Pancreas (tissue), 10 donors: Measurements from ENCODE around the gene TLE1. TPM values are rescaled to one million over a fixed set of nuclear protein-coding genes. Genes with fewer than 3 reads are reported as not detected.
"Not testable (repeated sequence)": the region's sequence is repeated elsewhere in the genome, so short reads cannot be mapped to it uniquely, and the experiment has no call there.

ENCODE experiments used
- ATAC-seq, 4 donors: fragments of 200-7000 bp; cut with Tn5 transposase; one replicate each; pipeline versions ENCODE4 v1.8.0 to v1.9.1; 2020; ENCODE audit warnings: mild to moderate bottlenecking in 4 of 4, moderate library complexity in 4 of 4
- DNase-seq, 6 donors: peaks; one replicate each; pipeline ENCODE4 v3.0.0-alpha.2; 2020
- FAIRE-seq: peaks from 2 replicates; lab custom pipeline; 2012; peaks lifted over from hg19 to GRCh38; lab: Jason Lieb, UNC
- H3K27ac ChIP-seq, 4 donors: fragments of 200-600 bp; sonication (generic); 1 replicate in 3 of 4; 2 replicates in 1 of 4; pipeline versions ENCODE4 v1.5.0 to v1.8.0; 2020
- H3K27me3 ChIP-seq, 4 donors: fragments of 200-600 bp; one replicate each; pipeline ENCODE4 v1.8.0; 2021
- H3K36me3 ChIP-seq, 3 donors: fragments of 200-600 bp; sonication (generic) in 1 of 3; one replicate each; pipeline versions ENCODE4 v1.5.0 to v1.8.0; 2020 to 2021
- H3K4me1 ChIP-seq, 3 donors: fragments of 200-600 bp; one replicate each; pipeline ENCODE4 v1.8.0; 2021
- H3K4me3 ChIP-seq, 4 donors: fragments of 200-600 bp; sonication (generic) in 2 of 4; one replicate each; pipeline versions ENCODE4 v1.5.0 to v1.8.0; 2020 to 2021
- H3K9me3 ChIP-seq, 4 donors: fragments of 200-600 bp; one replicate each; pipeline ENCODE4 v1.8.0; 2021
- WGBS, 2 donors: extraction: QIAGEN DNeasy Blood & Tissue Kit; methylation state at CpG; one replicate each; pipeline ENCODE4 v1.1.7; 2013; 5-methylcytosine and 5-hydroxymethylcytosine counted together
- intact Hi-C, 3 donors: fragments of 100-400 bp; cut with DNase I; formaldehyde crosslinking; loops; one replicate each; pipeline versions ENCODE4 v1.11.1 to v1.14.2; 2022
- polyA plus RNA-seq, 2 donors: library from polyadenylated mRNA; stranded (reverse); fragments of 200-250 nt; gene quantifications; one replicate each; pipeline ENCODE4 v1.2.3, GENCODE V29; 2013
- total RNA-seq, 6 donors: library from RNA; stranded (reverse); fragmentation: NEBNext Ultra II Directional in 4 of 6; extraction: Animal tissue kit (Norgen Biotek cat#: 25700) in 4 of 6; gene quantifications; one replicate each; pipeline versions ENCODE4 v1.2.1 to v1.2.4, GENCODE V29; 2021 to 2023
- TF ChIP-seq, protein P1 (sequence below), 4 donors: fragments of 200-600 bp; sonication (generic) in 3 of 4; IDR thresholded peaks; one replicate each; pipeline versions ENCODE4 v1.5.0 to v1.8.0; 2021; ENCODE audit warnings: antibody characterized with exemption in 4 of 4
- donor health status: healthy with polysubstance abuse.
- donor health status: DM: no; HTN: no; CAD: no; lungs with moderate emphysema.
- donor health status: DM: no; HTN: no; CAD: no.
- donor health status: control.
- donor health status: control.
- donor health status: Bipolar disorder and iron deficiency.
- donor health status: DM: yes; HTN: yes; CAD: no.
- donor health status: DM: no; HTN: no; CAD: no.
- donor health status: DM: no; HTN: no; CAD: no.
- donor health status: DM: yes; HTN: yes; CAD: no.

The TLE1 gene
- total RNA-seq (10 to 100 TPM; 15.1 to 38.9 (median 26.2) TPM), polyA plus RNA-seq (10 to 100 TPM; 27.5 to 35.5 TPM)

GRCh38 chr9:81689343-81690175, at the start of gene TLE1:
Gene TLE1, minus strand, starts transcription at chr9:81689547. Its CDS starts 1,307 bp downstream, at chr9:81688240.
- H3K9me3 ChIP-seq, result no peaks in the 10 kb centered on the region
- peak within 1 kb of the TSS; percentile 78 to 91 (median 84) for H3K27ac ChIP-seq
- H3K36me3 ChIP-seq, result no peaks in the 10 kb centered on the region
- TF ChIP-seq, protein P1, sequence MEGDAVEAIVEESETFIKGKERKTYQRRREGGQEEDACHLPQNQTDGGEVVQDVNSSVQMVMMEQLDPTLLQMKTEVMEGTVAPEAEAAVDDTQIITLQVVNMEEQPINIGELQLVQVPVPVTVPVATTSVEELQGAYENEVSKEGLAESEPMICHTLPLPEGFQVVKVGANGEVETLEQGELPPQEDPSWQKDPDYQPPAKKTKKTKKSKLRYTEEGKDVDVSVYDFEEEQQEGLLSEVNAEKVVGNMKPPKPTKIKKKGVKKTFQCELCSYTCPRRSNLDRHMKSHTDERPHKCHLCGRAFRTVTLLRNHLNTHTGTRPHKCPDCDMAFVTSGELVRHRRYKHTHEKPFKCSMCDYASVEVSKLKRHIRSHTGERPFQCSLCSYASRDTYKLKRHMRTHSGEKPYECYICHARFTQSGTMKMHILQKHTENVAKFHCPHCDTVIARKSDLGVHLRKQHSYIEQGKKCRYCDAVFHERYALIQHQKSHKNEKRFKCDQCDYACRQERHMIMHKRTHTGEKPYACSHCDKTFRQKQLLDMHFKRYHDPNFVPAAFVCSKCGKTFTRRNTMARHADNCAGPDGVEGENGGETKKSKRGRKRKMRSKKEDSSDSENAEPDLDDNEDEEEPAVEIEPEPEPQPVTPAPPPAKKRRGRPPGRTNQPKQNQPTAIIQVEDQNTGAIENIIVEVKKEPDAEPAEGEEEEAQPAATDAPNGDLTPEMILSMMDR (IDR thresholded peaks at IDR 0.05), result no peak
- 0 to 1% methylated on average over 47 to 90 of the region's 95 CpGs for WGBS, 2 donors
- DNase-seq (peak; percentile 100), FAIRE-seq (peak; percentile 94), ATAC-seq (peak; percentile 83 to 91 (median 86))
- peak within 1 kb of the TSS; percentile 62 to 88 (median 82) for H3K4me3 ChIP-seq
- intact Hi-C loops, result loop anchor here in 1 of 3 donors (10.0 kb wide), 1 partner anchor 165 kb away; no protein-coding TSS in a partner anchor
- H3K27me3 ChIP-seq, result no peaks in the 10 kb centered on the region
- peaks cover 13 to 26% (median 19%) of the 10 kb centered on the region in 3 donors for H3K4me1 ChIP-seq

- Histone ChIP-seq H3K4me3 (no peak overlapping the region), H3K27me3 (no peaks in the 10 kb centered on the region), H3K9me3 (no peaks in the 10 kb centered on the region), H3K36me3 (no peaks in the 10 kb centered on the region), H3K27ac (peak overlapping the region; percentile 31 to 80 (median 58)), H3K4me1 (peaks cover 0 to 8% (median 3%) of the 10 kb centered on the region in 3 donors)
- WGBS, 2 donors, result 33 to 36% methylated on average over 6 of the region's 6 CpGs
- DNase-seq, result peak in 3 of 6 donors; percentile 41 to 70 (median 52)
- TF ChIP-seq, protein P1 (IDR thresholded peaks at IDR 0.05), result no peak
- FAIRE-seq, result no peak
- peak; percentile 95 to 99 (median 98) for ATAC-seq
- intact Hi-C loops, result no loop called here
Measured at GRCh38 chr9:81737871-81738507, 48.6 kb upstream of the TLE1 start.

DNA sequence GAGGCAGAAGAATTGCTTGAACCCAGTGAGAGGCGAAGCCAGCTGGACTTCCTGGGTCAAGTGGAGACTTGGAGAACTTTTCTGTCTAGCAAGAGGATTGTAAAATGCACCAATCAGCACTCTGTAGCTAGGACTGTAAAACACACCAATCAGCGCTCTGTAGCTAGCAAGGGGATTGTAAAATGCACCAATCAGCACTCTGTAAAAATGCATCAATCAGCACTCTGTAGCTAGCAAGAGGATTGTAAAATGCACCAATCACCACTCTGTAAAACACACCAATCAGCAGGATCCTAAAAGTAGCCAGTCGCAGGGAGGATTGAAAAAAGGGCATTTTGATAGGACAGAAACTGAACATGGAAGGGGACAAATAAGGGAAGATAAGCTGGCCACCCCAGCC, 41.2 kb upstream of the TLE1 start:
- WGBS, 2 donors, result 91 to 98% methylated on average over 3 of the region's 3 CpGs
- DNase-seq, H3K4me1 ChIP-seq, H3K9me3 ChIP-seq, H3K27ac ChIP-seq, ATAC-seq, FAIRE-seq, H3K4me3 ChIP-seq, intact Hi-C loops, H3K36me3 ChIP-seq, H3K27me3 ChIP-seq: not testable (repeated sequence)

GRCh38 chr9:81729135-81729534, 39.8 kb upstream of the TLE1 start:
- intact Hi-C loops, result no loop called here
- no peak overlapping the region for H3K4me3 ChIP-seq
- FAIRE-seq, result no peak
- peak in 1 of 4 donors; percentile 42 for ATAC-seq
- H3K27ac ChIP-seq, result no peak overlapping the region
- H3K27me3 ChIP-seq, result no peaks in the 10 kb centered on the region
- TF ChIP-seq, protein P1 (IDR thresholded peaks at IDR 0.05), result no peak
- 31 to 33% methylated on average over 4 of the region's 4 CpGs for WGBS, 2 donors
- H3K9me3 ChIP-seq, result no peaks in the 10 kb centered on the region
- H3K4me1 ChIP-seq, result no peaks in the 10 kb centered on the region
- no peak for DNase-seq
- no peaks in the 10 kb centered on the region for H3K36me3 ChIP-seq

DNA sequence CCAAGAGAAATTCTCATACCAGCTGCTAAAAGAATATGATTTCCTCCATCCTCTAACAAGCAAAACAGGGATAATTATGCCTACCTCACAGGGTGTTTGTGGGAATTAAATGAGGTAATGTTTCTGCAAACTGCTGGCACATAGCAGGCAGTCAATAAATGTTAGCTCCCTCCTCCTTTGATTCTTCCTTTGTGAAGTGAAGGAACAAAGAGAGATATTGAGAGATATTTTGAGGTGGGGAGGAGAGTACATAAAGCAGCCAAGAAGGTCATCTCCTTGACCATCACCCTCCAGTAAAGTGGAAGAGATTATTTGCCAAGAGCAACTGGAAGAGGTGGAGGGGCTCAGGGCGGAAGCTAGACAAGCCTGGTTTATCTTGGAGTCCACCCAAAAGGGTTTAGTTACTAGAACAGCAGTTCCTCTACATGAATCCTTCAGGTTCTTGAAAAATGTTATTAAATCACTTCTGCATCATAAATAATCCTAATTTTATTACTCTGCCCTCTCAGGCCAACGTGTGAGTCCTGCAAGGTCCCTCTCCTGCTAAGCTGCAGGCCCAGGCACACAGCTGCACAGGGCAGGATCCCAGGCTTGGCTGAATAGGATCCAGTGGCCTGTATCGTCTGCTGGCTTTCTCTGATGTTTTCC, 35.0 kb upstream of the TLE1 start:
- Histone ChIP-seq H3K27ac (peak overlapping the region in 3 of 4 donors; percentile 22 to 64 (median 62)), H3K9me3 (no peaks in the 10 kb centered on the region), H3K36me3 (no peaks in the 10 kb centered on the region), H3K4me3 (no peak overlapping the region), H3K27me3 (no peaks in the 10 kb centered on the region), H3K4me1 (peaks cover 0 to 6% (median 0%) of the 10 kb centered on the region in 3 donors)
- FAIRE-seq (no peak), ATAC-seq (peak; percentile 38 to 75 (median 60)), DNase-seq (no peak)
- TF ChIP-seq, protein P1 (IDR thresholded peaks at IDR 0.05), result no peak
- WGBS, 2 donors, result 44 to 51% methylated on average over 3 of the region's 3 CpGs
- intact Hi-C loops, result no loop called here
